AG04450 (cell line): ENCODE data around the gene KDM5C. TPM values are rescaled to one million over a fixed set of nuclear protein-coding genes. Genes with fewer than 3 reads are reported as not detected.

Source experiments
- CTCF ChIA-PET: fragments of 300-600, 350-600 bp; formaldehyde crosslinking; extraction: SDS; loops from one replicate; lab custom pipeline; 2022; ENCODE audit warnings: antibody characterized with exemption, inconsistent platforms; lab: Charles Lee
- POLR2A ChIA-PET: fragments of 350-600 bp; formaldehyde crosslinking; extraction: SDS; loops from one replicate; lab custom pipeline; 2021; ENCODE audit warnings: antibody characterized with exemption, inconsistent platforms; lab: Yijun Ruan, JAX
- DNase-seq: peaks from one replicate; pipeline ENCODE4 v3.0.0-alpha.2; 2011; ENCODE audit warnings: low read depth, low spot score
- H3K27ac ChIP-seq: one replicate; pipeline ENCODE4 v1.5.1; 2012; ENCODE audit warnings: low read depth, low read length, control low read depth
- H3K27me3 ChIP-seq: one replicate; pipeline ENCODE4 v1.6.0; 2012; ENCODE audit warnings: low read length; ENCODE audit not compliant: control insufficient read depth, insufficient read depth
- H3K4me3 ChIP-seq: 2 replicates; pipeline ENCODE4 v1.5.1; 2011; ENCODE audit warnings: mild to moderate bottlenecking, low read depth, low read length, control low read depth
- H3K9me3 ChIP-seq: 2 replicates; pipeline ENCODE4 v1.5.1; 2012; ENCODE audit warnings: low read length; ENCODE audit not compliant: control insufficient read depth, insufficient read depth
- polyA plus RNA-seq: library from polyadenylated mRNA; depleted of rRNA; stranded (reverse); fragments of >200 nt; gene quantifications from 2 replicates; pipeline ENCODE4 v1.2.3, GENCODE V29; 2011
- TF ChIP-seq, protein P1 (sequence below): IDR thresholded peaks from 2 replicates; pipeline ENCODE4 v1.5.1; 2011; ENCODE audit warnings: low read depth, low read length, control low read depth, inconsistent platforms

The KDM5C gene
- polyA plus RNA-seq, 1 experiment = 42.7 TPM

DNA sequence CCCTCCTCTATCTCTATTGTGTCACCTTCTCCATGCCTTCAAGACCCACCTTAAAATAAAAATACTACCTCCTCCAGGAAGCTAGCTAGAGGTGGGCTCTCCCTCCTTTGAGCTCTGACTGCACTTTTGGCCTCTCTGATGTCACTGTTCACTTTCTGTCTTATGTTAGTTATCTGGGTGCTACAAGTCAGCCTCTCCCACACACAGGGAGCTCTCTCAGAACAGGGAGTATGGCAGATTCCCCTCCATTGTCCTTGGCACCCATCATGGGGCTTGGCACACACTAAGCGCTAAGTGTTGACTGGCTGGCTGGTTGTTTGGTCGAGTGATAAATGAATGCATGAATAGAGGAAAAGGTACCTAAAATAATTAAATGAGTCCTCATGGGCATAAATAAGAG is 21.2 kb upstream of the KDM5C start:
- ChIA-PET POLR2A (no interaction called here), CTCF (interaction anchor here (1.5 kb wide), 1 partner anchor 236 kb away, joined by 4 read pairs; no protein-coding TSS in a partner anchor)
- Histone ChIP-seq H3K4me3 (no peak overlapping the region), H3K27ac (no peak overlapping the region), H3K27me3 (no peaks in the 10 kb centered on the region), H3K9me3 (no peaks in the 10 kb centered on the region)
- DNase-seq = no peak
- TF ChIP-seq, protein P1, sequence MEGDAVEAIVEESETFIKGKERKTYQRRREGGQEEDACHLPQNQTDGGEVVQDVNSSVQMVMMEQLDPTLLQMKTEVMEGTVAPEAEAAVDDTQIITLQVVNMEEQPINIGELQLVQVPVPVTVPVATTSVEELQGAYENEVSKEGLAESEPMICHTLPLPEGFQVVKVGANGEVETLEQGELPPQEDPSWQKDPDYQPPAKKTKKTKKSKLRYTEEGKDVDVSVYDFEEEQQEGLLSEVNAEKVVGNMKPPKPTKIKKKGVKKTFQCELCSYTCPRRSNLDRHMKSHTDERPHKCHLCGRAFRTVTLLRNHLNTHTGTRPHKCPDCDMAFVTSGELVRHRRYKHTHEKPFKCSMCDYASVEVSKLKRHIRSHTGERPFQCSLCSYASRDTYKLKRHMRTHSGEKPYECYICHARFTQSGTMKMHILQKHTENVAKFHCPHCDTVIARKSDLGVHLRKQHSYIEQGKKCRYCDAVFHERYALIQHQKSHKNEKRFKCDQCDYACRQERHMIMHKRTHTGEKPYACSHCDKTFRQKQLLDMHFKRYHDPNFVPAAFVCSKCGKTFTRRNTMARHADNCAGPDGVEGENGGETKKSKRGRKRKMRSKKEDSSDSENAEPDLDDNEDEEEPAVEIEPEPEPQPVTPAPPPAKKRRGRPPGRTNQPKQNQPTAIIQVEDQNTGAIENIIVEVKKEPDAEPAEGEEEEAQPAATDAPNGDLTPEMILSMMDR = no peak

DNA sequence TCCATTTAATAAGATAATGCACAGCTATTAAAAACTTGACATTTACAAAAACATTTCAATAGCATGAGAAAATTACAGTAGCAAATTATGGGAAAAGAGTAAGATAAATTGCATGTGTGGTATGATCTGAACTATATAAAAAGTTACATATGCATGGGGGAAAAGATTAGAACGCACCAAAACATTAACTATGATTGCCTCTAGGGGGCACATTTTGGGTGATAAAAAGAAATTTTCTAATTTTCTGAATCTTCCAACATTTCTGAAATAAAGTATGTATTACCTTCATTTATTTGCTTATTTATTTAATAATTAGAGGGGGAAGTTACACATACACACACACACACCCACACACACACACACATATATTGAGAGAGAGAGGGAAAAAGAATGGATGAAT is 19.6 kb upstream of the KDM5C start:
- TF ChIP-seq, protein P1 = peak; percentile 40
- no peak overlapping the region for H3K4me3 ChIP-seq
- ChIA-PET POLR2A (no interaction called here), CTCF (interaction anchor here (0.7 to 1.5 kb wide), 12 partner anchors 8 to 252 kb away, joined by 3 to 6 read pairs (median 4); no protein-coding TSS in a partner anchor)
- no peak for DNase-seq
- no peak overlapping the region for H3K27ac ChIP-seq
- H3K27me3 ChIP-seq = no peaks in the 10 kb centered on the region
- H3K9me3 ChIP-seq = no peaks in the 10 kb centered on the region

DNA sequence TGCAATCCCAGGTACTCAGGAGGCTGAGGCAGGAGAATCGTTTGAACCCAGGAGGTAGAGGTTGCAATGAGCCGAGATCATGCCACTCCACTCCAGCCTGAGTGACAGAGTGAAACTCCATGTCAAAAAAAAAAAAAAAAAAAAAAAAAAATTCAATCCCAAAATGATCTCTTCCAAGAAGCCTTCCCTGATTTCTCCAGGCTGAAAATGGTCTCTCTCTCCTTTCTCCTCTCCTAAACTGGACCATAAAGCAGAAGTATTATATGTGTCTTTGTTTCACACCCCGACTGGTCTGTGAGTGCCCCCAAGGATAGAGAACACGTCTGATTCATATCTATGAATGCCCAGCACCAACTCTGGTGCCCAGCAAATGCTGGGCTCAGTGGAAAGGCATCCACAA is 17.3 kb upstream of the KDM5C start:
- no peaks in the 10 kb centered on the region for H3K9me3 ChIP-seq
- ChIA-PET CTCF (no interaction called here), POLR2A (no interaction called here)
- TF ChIP-seq, protein P1 = no peak
- H3K27ac ChIP-seq = no peak overlapping the region
- DNase-seq = no peak
- no peaks in the 10 kb centered on the region for H3K27me3 ChIP-seq
- no peak overlapping the region for H3K4me3 ChIP-seq

DNA sequence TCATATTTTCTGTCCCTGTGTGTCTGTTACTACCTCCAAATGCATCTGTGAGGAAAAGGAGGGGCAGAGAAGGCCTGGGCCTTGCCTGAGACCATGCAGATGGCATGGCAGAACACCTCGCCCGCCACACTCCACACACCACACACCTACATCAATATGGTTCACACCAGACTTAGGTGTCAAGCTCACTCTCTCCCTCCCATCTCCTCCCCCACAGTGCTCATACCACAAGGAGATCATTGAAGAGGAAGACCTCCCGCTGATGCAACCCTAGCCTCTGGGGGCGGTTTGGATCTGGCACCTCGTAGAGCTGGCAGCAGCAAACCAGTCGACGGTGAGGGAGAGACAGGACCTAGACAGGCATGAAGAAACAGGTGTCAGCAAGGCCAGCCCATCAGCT is 16.6 kb upstream of the KDM5C start:
- CTCF ChIA-PET = no interaction called here
- TF ChIP-seq, protein P1 = no peak

DNA sequence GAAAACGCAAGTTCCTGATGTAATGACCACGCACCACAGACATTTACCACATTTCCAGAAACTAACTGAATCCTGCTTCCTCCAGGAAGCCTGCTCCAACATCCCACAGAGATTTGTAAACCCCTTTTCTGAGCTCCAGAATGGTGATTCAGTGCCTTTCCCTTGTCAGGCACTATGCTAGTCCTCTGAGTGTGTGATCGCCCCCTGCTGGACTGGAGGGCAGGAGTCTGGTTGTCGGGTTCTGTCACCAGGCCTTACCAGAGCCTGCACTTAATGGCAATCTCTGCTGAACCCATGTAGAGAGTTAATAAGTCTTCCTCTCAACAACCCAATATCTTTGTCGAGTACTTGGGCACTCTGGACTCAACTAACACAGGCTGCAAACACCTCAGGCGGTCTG is 14.5 kb upstream of the KDM5C start:
- TF ChIP-seq, protein P1 = no peak
- ChIA-PET CTCF (interaction anchor here (0.6 kb wide), 1 partner anchor 11 kb away, joined by 3 read pairs; no protein-coding TSS in a partner anchor), POLR2A (no interaction called here)
- no peak overlapping the region for H3K27ac ChIP-seq
- no peaks in the 10 kb centered on the region for H3K9me3 ChIP-seq
- no peak overlapping the region for H3K4me3 ChIP-seq
- DNase-seq = no peak
- H3K27me3 ChIP-seq = no peaks in the 10 kb centered on the region

More for the DNA sequence above, 16.6 kb upstream of the KDM5C start:
- POLR2A ChIA-PET = no interaction called here
- no peaks in the 10 kb centered on the region for H3K27me3 ChIP-seq
- H3K27ac ChIP-seq = no peak overlapping the region
- no peaks in the 10 kb centered on the region for H3K9me3 ChIP-seq
- no peak overlapping the region for H3K4me3 ChIP-seq
- DNase-seq = no peak
